Measurements from ENCODE around the gene SRMS.

GRCh38 chr20:63556873-63557478, 9.4 kb upstream of the SRMS start:
- TF ChIP-seq CTCF (conservative IDR thresholded peaks at IDR 0.05 in 1 of 2, IDR thresholded peaks at IDR 0.05 in 1 of 2; ENCODE audit: low read depth in 1 of 2, low read length in 2 of 2) (no peak), EZH2 (IDR thresholded peaks at IDR 0.05; ENCODE audit: low read length, missing control alignments) (no peak)
